Measurements from ENCODE around the gene MT1X.
A peak's percentile ranks its signal among the peaks of the same experiment; 100 is the strongest.
"Not testable (repeated sequence)": the region's sequence is repeated elsewhere in the genome, so short reads cannot be mapped to it uniquely, and the experiment has no call there.

The MT1X gene

DNA sequence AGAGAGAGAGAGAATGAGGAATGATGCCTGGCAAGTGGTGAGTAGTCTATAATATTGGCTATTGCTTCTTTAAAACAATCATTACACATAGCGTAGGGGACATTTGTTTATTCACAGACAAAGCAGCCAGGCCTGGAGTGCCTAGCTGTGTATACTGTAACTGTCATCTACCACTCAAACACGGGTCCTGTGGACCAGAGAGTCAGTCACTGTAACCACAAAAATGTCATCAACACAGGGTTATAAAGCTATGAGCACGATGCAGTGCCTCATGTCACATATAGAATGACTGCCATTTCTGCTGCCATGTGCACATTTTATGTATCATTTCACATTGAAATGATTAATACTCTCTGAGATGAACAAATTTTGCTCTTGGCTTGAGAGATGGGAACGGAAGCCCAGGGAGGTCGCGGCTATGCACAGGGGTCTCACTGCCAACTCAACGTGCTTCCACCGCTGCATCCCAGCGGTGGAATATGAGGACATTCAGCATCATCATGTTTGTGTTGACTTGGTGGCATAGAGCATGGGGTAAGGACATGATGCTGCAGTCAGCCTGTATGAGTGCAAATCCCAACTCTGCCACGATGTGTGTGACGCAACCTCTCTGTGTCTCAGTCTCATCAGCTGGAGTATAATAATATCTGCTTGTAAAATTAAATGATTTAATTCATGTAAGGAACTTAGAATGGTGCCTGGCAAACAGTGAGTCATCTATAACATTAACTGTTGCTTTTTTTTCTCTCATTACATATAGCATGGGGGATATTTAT lies 9.3 kb upstream of the MT1X start:
- TF ChIP-seq, protein P1, sequence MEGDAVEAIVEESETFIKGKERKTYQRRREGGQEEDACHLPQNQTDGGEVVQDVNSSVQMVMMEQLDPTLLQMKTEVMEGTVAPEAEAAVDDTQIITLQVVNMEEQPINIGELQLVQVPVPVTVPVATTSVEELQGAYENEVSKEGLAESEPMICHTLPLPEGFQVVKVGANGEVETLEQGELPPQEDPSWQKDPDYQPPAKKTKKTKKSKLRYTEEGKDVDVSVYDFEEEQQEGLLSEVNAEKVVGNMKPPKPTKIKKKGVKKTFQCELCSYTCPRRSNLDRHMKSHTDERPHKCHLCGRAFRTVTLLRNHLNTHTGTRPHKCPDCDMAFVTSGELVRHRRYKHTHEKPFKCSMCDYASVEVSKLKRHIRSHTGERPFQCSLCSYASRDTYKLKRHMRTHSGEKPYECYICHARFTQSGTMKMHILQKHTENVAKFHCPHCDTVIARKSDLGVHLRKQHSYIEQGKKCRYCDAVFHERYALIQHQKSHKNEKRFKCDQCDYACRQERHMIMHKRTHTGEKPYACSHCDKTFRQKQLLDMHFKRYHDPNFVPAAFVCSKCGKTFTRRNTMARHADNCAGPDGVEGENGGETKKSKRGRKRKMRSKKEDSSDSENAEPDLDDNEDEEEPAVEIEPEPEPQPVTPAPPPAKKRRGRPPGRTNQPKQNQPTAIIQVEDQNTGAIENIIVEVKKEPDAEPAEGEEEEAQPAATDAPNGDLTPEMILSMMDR (IDR thresholded peaks at IDR 0.05; ENCODE audit: extremely low read depth, insufficient read depth, missing control alignments): no peak
- in situ Hi-C loops (cut with MboI; ENCODE audit: low pct_unique_long_range_greater_than_20kb, low sequenced_read_pairs, unreplicated experiment): no loop called here
- no peak for DNase-seq (ENCODE audit: low spot score)

DNA sequence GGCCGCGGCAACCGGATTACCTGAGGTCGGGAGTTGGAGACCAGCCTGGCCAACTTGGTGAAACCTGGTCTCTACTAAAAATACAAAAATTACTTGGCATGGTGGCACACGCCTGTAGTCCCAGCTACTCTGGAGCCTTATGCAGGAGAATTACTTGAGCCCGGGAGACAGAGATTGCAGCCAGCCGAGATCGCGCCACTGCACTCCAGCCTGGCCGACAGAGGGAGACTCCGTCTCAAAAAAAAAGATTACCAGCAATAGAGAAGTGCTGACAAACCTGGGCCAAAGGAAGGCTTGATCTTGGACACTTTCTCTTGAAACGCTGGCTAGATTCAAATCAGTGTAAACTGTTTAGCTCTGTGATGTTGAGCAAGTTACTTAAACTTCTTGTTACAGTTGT lies 8.3 kb upstream of the MT1X start:
- TF ChIP-seq, protein P1 (IDR thresholded peaks at IDR 0.05; ENCODE audit: extremely low read depth, insufficient read depth, missing control alignments): peak; percentile 51
- in situ Hi-C loops (cut with MboI; ENCODE audit: low pct_unique_long_range_greater_than_20kb, low sequenced_read_pairs, unreplicated experiment): no loop called here
- DNase-seq (ENCODE audit: low spot score): no peak

DNA sequence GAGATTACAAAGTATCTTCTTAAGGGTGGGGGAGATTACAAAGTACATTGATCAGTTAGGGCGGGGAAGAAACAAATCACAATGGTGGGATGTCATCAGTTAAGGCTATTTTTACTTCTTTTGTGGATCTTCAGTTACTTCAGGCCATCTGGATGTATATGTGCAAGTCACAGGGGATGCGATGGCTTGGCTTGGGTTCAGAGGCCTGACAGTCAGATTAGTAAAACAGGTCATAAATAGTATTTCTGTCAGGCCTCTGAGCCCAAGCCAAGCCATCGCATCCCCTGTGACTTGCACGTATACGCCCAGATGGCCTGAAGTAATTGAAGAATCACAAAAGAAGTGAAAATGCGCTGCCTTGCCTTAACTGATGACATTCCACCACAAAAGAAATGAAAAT lies 7.7 kb upstream of the MT1X start:
- in situ Hi-C loops (cut with MboI; ENCODE audit: low pct_unique_long_range_greater_than_20kb, low sequenced_read_pairs, unreplicated experiment); DNase-seq (ENCODE audit: low spot score): not testable (repeated sequence)

DNA sequence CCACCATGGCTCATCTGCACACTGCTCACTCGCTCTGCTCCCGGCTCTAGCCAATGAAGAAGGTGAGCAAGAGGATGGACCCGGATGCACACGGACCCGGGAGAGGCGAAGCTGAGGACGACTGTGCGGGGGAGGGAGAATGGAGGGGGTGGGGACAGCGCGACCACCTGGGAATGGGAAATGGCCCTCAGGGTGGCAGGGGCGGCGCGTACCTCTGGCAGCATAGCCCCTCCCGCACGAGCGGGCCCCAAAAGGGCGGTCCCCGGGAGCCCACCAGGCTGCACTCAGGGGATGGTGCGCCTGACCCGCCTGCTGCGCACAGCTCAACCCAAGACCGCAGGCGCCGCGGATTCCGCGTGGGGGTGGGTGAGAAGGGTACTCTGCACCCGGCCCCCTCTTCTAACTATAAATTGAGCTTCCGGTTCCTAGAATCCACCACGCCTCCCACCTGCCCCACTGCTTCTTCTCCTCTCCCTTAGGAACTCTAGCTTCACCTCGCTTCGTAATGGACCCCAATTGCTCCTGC lies 6.5 kb upstream of the MT1X start:
- TF ChIP-seq, protein P1 (IDR thresholded peaks at IDR 0.05; ENCODE audit: extremely low read depth, insufficient read depth, missing control alignments): no peak
- DNase-seq (ENCODE audit: low spot score): no peak
- in situ Hi-C loops (cut with MboI; ENCODE audit: low pct_unique_long_range_greater_than_20kb, low sequenced_read_pairs, unreplicated experiment): no loop called here

DNA sequence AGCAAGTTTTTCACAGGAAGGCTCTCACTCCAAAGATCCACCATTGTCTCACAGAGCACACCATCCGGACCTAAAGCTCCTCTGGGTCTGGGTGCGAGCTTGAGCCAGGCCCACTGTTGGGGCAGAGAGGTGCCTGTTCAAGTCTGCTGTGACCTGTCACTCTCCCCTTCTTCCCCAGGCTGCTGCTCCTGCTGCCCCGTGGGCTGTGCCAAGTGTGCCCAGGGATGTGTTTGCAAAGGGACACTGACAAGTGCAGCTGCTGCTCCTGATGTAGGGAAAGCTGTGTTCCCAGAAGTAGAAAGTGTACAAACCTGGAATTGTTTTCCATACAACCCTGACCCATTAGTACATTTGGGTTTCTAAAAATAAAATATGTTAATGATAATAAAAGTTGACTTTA lies 4.8 kb upstream of the MT1X start:
- DNase-seq (ENCODE audit: low spot score): no peak
- in situ Hi-C loops (cut with MboI; ENCODE audit: low pct_unique_long_range_greater_than_20kb, low sequenced_read_pairs, unreplicated experiment): no loop called here
- TF ChIP-seq, protein P1 (IDR thresholded peaks at IDR 0.05; ENCODE audit: extremely low read depth, insufficient read depth, missing control alignments): no peak

DNA sequence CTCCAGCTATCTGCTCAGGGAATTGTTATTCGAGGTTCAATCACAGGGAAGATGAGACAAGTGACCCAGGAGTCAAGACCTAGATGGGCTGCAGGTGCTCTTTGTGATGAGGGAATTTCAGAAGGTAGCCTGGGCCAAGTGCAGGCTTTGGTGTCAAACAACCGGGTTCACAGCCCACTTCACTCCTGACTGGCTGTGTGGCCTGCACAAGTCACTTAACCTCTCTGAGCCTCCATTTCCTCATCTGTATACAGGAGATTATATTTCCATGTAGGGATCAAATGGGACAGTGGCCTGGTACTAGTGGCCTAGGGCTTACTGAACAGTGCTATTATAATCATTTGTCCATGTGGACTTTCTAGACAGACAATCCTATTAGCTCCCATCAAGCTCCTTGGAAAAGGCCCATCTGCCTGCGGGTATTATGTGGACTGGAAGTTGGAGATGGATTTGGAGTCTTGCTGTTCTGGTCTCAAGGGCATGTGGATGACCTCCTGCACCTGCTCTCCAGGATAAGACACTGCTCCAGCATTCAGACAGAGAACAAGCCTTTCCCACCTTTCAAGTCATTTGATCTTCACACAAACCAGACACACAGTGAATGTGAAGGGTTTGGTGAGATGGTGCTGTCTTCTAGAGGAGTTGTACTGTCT lies 3.1 kb upstream of the MT1X start:
- DNase-seq (ENCODE audit: low spot score): no peak
- in situ Hi-C loops (cut with MboI; ENCODE audit: low pct_unique_long_range_greater_than_20kb, low sequenced_read_pairs, unreplicated experiment): no loop called here

More for the DNA sequence above, 3.1 kb upstream of the MT1X start:
- TF ChIP-seq, protein P1 (IDR thresholded peaks at IDR 0.05; ENCODE audit: extremely low read depth, insufficient read depth, missing control alignments): no peak

Measured in GM13977 (cell line).